ENCODE results near the gene VBP1. TPM values are rescaled to one million over a fixed set of nuclear protein-coding genes. Genes with fewer than 3 reads are reported as not detected.

The VBP1 gene
- total RNA-seq, 1 donor from 2014 or later, result 63.9 TPM

GRCh38 chrX:155225774-155226173, 9.5 kb downstream of the VBP1 start:
- no peak for DNase-seq
- Histone ChIP-seq H3K27me3 (ENCODE audit: low read depth) (no peaks in the 10 kb centered on the region), H3K27ac (replicated peaks) (no peak overlapping the region), H3K4me3 (no peak overlapping the region), H3K36me3 (peaks cover 31% of the 10 kb centered on the region), H3K9me3 (replicated peaks) (no peaks in the 10 kb centered on the region), H3K4me1 (no peaks in the 10 kb centered on the region)
- intact Hi-C loops (cut with micrococcal nuclease), result no loop called here
- TF ChIP-seq CTCF (IDR thresholded peaks at IDR 0.05; ENCODE audit: borderline replicate concordance), result no peak

- peaks cover 34% of the 10 kb centered on the region for H3K36me3 ChIP-seq
- H3K4me1 ChIP-seq, result no peaks in the 10 kb centered on the region
- H3K27ac ChIP-seq (replicated peaks), result no peak overlapping the region
- no peak overlapping the region for H3K4me3 ChIP-seq
- H3K9me3 ChIP-seq (replicated peaks), result no peaks in the 10 kb centered on the region
- H3K27me3 ChIP-seq (ENCODE audit: low read depth), result no peaks in the 10 kb centered on the region
- DNase-seq, result no peak
- intact Hi-C loops (cut with micrococcal nuclease), result no loop called here
- TF ChIP-seq CTCF (IDR thresholded peaks at IDR 0.05; ENCODE audit: borderline replicate concordance), result no peak
These were observed 14.9 kb downstream of the VBP1 start for GRCh38 chrX:155231163-155231562.

- intact Hi-C loops (cut with micrococcal nuclease), result no loop called here
- Histone ChIP-seq H3K4me1 (no peaks in the 10 kb centered on the region), H3K4me3 (no peak overlapping the region), H3K27ac (replicated peaks) (no peak overlapping the region), H3K27me3 (ENCODE audit: low read depth) (no peaks in the 10 kb centered on the region), H3K9me3 (replicated peaks) (no peaks in the 10 kb centered on the region), H3K36me3 (peaks cover 37% of the 10 kb centered on the region)
- DNase-seq, result no peak
- TF ChIP-seq CTCF (IDR thresholded peaks at IDR 0.05; ENCODE audit: borderline replicate concordance), result no peak
These were observed 19.6 kb downstream of the VBP1 start for GRCh38 chrX:155235891-155236290.

GRCh38 chrX:155237719-155238118, 21.5 kb downstream of the VBP1 start:
- intact Hi-C loops (cut with micrococcal nuclease), result no loop called here
- no peak for TF ChIP-seq CTCF (IDR thresholded peaks at IDR 0.05; ENCODE audit: borderline replicate concordance)
- no peak overlapping the region for H3K27ac ChIP-seq (replicated peaks)
- H3K4me1 ChIP-seq, result no peaks in the 10 kb centered on the region
- H3K36me3 ChIP-seq, result peaks cover 33% of the 10 kb centered on the region
- no peaks in the 10 kb centered on the region for H3K27me3 ChIP-seq (ENCODE audit: low read depth)
- no peaks in the 10 kb centered on the region for H3K9me3 ChIP-seq (replicated peaks)
- no peak for DNase-seq
- no peak overlapping the region for H3K4me3 ChIP-seq

GRCh38 chrX:155242300-155242699, 26.0 kb downstream of the VBP1 start:
- no peak for TF ChIP-seq CTCF (IDR thresholded peaks at IDR 0.05; ENCODE audit: borderline replicate concordance)
- Histone ChIP-seq H3K27ac (replicated peaks) (no peak overlapping the region), H3K9me3 (replicated peaks) (no peaks in the 10 kb centered on the region), H3K36me3 (peaks cover 18% of the 10 kb centered on the region), H3K4me1 (no peaks in the 10 kb centered on the region), H3K4me3 (no peak overlapping the region), H3K27me3 (ENCODE audit: low read depth) (no peaks in the 10 kb centered on the region)
- no peak for DNase-seq
- intact Hi-C loops (cut with micrococcal nuclease), result no loop called here

GRCh38 chrX:155246748-155247147, 30.5 kb downstream of the VBP1 start:
- Histone ChIP-seq H3K27me3 (ENCODE audit: low read depth) (no peaks in the 10 kb centered on the region), H3K4me3 (no peak overlapping the region), H3K36me3 (no peaks in the 10 kb centered on the region), H3K4me1 (no peaks in the 10 kb centered on the region), H3K27ac (replicated peaks) (no peak overlapping the region), H3K9me3 (replicated peaks) (no peaks in the 10 kb centered on the region)
- no peak for DNase-seq
- intact Hi-C loops (cut with micrococcal nuclease), result no loop called here
- no peak for TF ChIP-seq CTCF (IDR thresholded peaks at IDR 0.05; ENCODE audit: borderline replicate concordance)

All from left ventricle myocardium inferior (tissue), 1 donor.